HL-60 (cell line): ENCODE measurements around the gene ANO3.

Experiments
- DNase-seq, 2 experiments: peaks; one replicate each; pipeline ENCODE4 v3.0.0-alpha.2; 2010 to 2020; ENCODE audit warnings: low read depth in 1 of 2, low spot score in 1 of 2
- H3K27ac ChIP-seq: fragments of 250-450 bp; sonication (Bioruptor Pico); replicated peaks from 2 replicates; pipeline ENCODE4 v1.5.1; 2020; ENCODE audit warnings: mild to moderate bottlenecking, moderate library complexity
- H3K27me3 ChIP-seq: fragments of 250-450 bp; sonication (Bioruptor Pico); 2 replicates; pipeline ENCODE4 v1.5.1; 2021; ENCODE audit warnings: mild to moderate bottlenecking, moderate library complexity; ENCODE audit not compliant: insufficient read depth, poor library complexity, severe bottlenecking
- H3K4me3 ChIP-seq: replicated peaks from 2 replicates; pipeline ENCODE4 v1.5.1; 2011; ENCODE audit warnings: mild to moderate bottlenecking, control low read depth, low read length; ENCODE audit not compliant: insufficient read depth
- CTCF ChIP-seq: IDR thresholded peaks from one replicate; pipeline ENCODE4 v1.5.1; 2011; ENCODE audit warnings: low read length, control low read depth, inconsistent platforms; ENCODE audit not compliant: insufficient read depth
- GABPA ChIP-seq: IDR thresholded peaks from 2 replicates; pipeline ENCODE4 v1.6.1; 2012; ENCODE audit warnings: low read depth
- POLR2AphosphoS5 ChIP-seq: IDR thresholded peaks from 2 replicates; pipeline ENCODE4 v1.6.1; 2012; ENCODE audit warnings: low read depth
- SPI1 ChIP-seq: IDR thresholded peaks from 2 replicates; pipeline ENCODE4 v1.6.1; 2012; ENCODE audit warnings: low read depth, mild to moderate bottlenecking, borderline replicate concordance
- TF ChIP-seq, protein P1 (sequence below): IDR thresholded peaks from 2 replicates; pipeline ENCODE4 v1.6.1; 2012; ENCODE audit warnings: low read depth; ENCODE audit not compliant: insufficient replicate concordance

Gene ANO3

DNA sequence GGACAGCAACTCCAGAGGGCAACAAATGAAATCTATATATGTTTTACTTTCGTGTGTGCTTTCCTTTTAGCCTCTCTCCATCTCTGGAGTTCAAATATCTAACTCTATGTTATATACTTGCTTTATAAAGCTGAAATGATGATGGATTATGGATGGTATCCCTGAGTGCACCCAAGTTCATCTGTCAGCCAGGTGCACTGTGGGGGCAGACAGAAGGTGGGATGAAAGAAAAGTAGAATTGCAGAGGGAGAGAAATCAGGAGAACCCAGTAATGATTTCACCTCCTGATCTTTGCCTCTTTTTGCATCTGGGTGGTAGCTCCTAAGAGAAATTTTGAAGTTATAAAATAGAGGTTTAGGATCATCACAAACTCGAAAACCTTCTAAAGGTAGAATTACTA is 237.7 kb downstream of the ANO3 start:
- TF ChIP-seq POLR2AphosphoS5 (no peak), GABPA (no peak), SPI1 (no peak), CTCF (no peak)
- TF ChIP-seq, protein P1, sequence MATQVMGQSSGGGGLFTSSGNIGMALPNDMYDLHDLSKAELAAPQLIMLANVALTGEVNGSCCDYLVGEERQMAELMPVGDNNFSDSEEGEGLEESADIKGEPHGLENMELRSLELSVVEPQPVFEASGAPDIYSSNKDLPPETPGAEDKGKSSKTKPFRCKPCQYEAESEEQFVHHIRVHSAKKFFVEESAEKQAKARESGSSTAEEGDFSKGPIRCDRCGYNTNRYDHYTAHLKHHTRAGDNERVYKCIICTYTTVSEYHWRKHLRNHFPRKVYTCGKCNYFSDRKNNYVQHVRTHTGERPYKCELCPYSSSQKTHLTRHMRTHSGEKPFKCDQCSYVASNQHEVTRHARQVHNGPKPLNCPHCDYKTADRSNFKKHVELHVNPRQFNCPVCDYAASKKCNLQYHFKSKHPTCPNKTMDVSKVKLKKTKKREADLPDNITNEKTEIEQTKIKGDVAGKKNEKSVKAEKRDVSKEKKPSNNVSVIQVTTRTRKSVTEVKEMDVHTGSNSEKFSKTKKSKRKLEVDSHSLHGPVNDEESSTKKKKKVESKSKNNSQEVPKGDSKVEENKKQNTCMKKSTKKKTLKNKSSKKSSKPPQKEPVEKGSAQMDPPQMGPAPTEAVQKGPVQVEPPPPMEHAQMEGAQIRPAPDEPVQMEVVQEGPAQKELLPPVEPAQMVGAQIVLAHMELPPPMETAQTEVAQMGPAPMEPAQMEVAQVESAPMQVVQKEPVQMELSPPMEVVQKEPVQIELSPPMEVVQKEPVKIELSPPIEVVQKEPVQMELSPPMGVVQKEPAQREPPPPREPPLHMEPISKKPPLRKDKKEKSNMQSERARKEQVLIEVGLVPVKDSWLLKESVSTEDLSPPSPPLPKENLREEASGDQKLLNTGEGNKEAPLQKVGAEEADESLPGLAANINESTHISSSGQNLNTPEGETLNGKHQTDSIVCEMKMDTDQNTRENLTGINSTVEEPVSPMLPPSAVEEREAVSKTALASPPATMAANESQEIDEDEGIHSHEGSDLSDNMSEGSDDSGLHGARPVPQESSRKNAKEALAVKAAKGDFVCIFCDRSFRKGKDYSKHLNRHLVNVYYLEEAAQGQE, result no peak
- no peak overlapping the region for H3K27ac ChIP-seq
- H3K27me3 ChIP-seq, result no peaks in the 10 kb centered on the region
- DNase-seq, result no peak
- H3K4me3 ChIP-seq, result no peak overlapping the region

- H3K27me3 ChIP-seq, result no peaks in the 10 kb centered on the region
- H3K4me3 ChIP-seq, result no peak within 1 kb of the TSS
- DNase-seq, result no peak
- no peak within 1 kb of the TSS for H3K27ac ChIP-seq
- TF ChIP-seq CTCF (no peak), GABPA (no peak), SPI1 (no peak), POLR2AphosphoS5 (no peak)
- TF ChIP-seq, protein P1, result no peak
Observed at GRCh38 chr11:26571861-26572654, 240.1 kb downstream of the ANO3 start, which contains the start of gene MUC15. MUC15 (minus strand) TSS chr11:26572263; CDS start chr11:26567094, 5,169 bp downstream.

DNA sequence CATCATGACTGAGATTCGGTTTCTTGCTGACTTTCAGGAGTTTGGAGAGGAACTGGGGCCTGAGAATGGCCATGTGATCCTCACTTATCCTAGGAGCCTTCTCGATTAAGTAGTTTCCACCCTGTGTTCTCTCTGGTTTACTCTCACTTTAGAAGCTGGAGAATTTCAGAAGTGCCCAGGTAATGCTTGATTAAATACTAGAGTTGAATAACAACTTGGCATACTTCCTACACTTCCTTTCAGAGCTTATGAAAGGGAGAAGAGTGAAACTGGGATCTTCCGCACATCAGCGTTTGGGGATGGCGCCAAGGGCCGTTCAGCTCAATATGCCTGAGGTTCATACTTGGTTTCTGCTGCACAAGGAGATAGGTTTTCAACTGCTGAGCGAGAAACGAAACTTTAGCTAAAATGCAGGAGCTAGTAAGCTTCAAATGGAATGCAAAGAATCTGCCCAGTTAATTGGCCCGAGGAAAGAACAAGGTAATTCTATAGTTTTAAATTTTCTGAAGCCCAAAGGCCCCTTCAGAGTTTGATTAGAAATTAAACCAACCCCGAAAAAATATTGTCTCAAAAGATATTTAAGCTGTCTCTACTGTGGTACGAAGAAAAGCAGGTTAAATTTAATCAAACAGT is 241.0 kb downstream of the ANO3 start:
- Histone ChIP-seq H3K4me3 (no peak overlapping the region), H3K27ac (no peak overlapping the region), H3K27me3 (no peaks in the 10 kb centered on the region)
- DNase-seq, result no peak
- no peak for TF ChIP-seq SPI1
- no peak for TF ChIP-seq GABPA
- TF ChIP-seq, protein P1, result no peak
- TF ChIP-seq POLR2AphosphoS5, result no peak
- no peak for TF ChIP-seq CTCF
